GM21619 (cell line): ENCODE measurements around the gene PLA2G5.
A peak's percentile ranks its signal among the peaks of the same experiment; 100 is the strongest.
"Not testable (repeated sequence)": the region's sequence is repeated elsewhere in the genome, so short reads cannot be mapped to it uniquely, and the experiment has no call there.

Experiments
- ATAC-seq: cut with Tn5 transposase; IDR thresholded peaks from one replicate; pipeline ENCODE4 v1.9.1; 2021; ENCODE audit not compliant: unreplicated experiment

Gene PLA2G5

GRCh38 chr1:20115479-20115878 is 45.5 kb downstream of the PLA2G5 start:
- ATAC-seq, result no peak

GRCh38 chr1:20115916-20116315 is 45.9 kb downstream of the PLA2G5 start:
- ATAC-seq, result no peak

- no peak for ATAC-seq
These were observed 47.2 kb downstream of the PLA2G5 start for GRCh38 chr1:20117236-20117635.

GRCh38 chr1:20119347-20119746 is 49.4 kb downstream of the PLA2G5 start, which contains the start of gene PLA2G2D:
Gene PLA2G2D, minus strand, starts transcription at chr1:20119536. Its CDS starts 38 bp downstream, at chr1:20119498.
- no peak for ATAC-seq

- no peak for ATAC-seq
These were observed 50.8 kb downstream of the PLA2G5 start for GRCh38 chr1:20120796-20121195.

- no peak for ATAC-seq
These were observed 53.9 kb downstream of the PLA2G5 start for GRCh38 chr1:20123722-20124455.

GRCh38 chr1:20124456-20125057 is 54.6 kb downstream of the PLA2G5 start:
- no peak for ATAC-seq

GRCh38 chr1:20125100-20125499 is 55.1 kb downstream of the PLA2G5 start:
- ATAC-seq, result no peak

- ATAC-seq, result peak; percentile 59
These were observed 56.2 kb downstream of the PLA2G5 start for GRCh38 chr1:20126041-20126805.

GRCh38 chr1:20126806-20127440 is 56.9 kb downstream of the PLA2G5 start:
- ATAC-seq, result no peak

GRCh38 chr1:20130518-20130917 is 60.5 kb downstream of the PLA2G5 start:
- not testable (repeated sequence) for ATAC-seq

GRCh38 chr1:20134995-20135394 is 65.0 kb downstream of the PLA2G5 start:
- ATAC-seq, result no peak

- ATAC-seq, result no peak
These were observed 66.3 kb downstream of the PLA2G5 start for GRCh38 chr1:20136249-20136648.

- no peak for ATAC-seq
These were observed 67.1 kb downstream of the PLA2G5 start for GRCh38 chr1:20137055-20137454.

GRCh38 chr1:20137604-20138003 is 67.6 kb downstream of the PLA2G5 start:
- no peak for ATAC-seq

GRCh38 chr1:20138346-20138745 is 68.4 kb downstream of the PLA2G5 start:
- ATAC-seq, result no peak

- no peak for ATAC-seq
These were observed 69.1 kb downstream of the PLA2G5 start, which contains the start of gene PLA2G2F for GRCh38 chr1:20138961-20139550. Gene PLA2G2F, plus strand, starts transcription at chr1:20139323. Its CDS starts 105 bp downstream, at chr1:20139428.

- ATAC-seq, result no peak
These were observed 70.0 kb downstream of the PLA2G5 start for GRCh38 chr1:20139776-20140612.

- no peak for ATAC-seq
These were observed 71.0 kb downstream of the PLA2G5 start for GRCh38 chr1:20141001-20141400.

- ATAC-seq, result no peak
These were observed 71.5 kb downstream of the PLA2G5 start for GRCh38 chr1:20141466-20141865.
